Esophagus squamous epithelium (tissue), 5 donors: ENCODE data around the gene OR5C1. TPM values are rescaled to one million over a fixed set of nuclear protein-coding genes. Genes with fewer than 3 reads are reported as not detected.

Experiments used
- DNase-seq: peaks from one replicate; lab custom pipeline; 2025; lab: John Stamatoyannopoulos, UW
- H3K27ac ChIP-seq, 4 donors: fragments of 200-600 bp; sonication (generic); one replicate each; pipeline ENCODE4 v1.5.1; 2016 to 2019; ENCODE audit warnings: mild to moderate bottlenecking in 1 of 4
- H3K27me3 ChIP-seq, 4 donors: fragments of 200-600 bp; sonication (generic); 1 replicate in 3 of 4; 2 replicates in 1 of 4; pipeline versions ENCODE4 v1.5.1 to v1.6.0; 2017 to 2021; ENCODE audit warnings: antibody characterized with exemption in 1 of 4
- H3K36me3 ChIP-seq, 3 donors: fragments of 200-600 bp; sonication (generic); one replicate each; pipeline ENCODE4 v1.5.1; 2016 to 2019
- H3K4me1 ChIP-seq, 3 donors: fragments of 200-600 bp; sonication (generic); one replicate each; pipeline ENCODE4 v1.5.1; 2017 to 2019
- H3K4me3 ChIP-seq, 4 donors: fragments of 200-600 bp; sonication (generic); 1 replicate in 3 of 4; 2 replicates in 1 of 4; pipeline ENCODE4 v1.5.1; 2016 to 2019; ENCODE audit warnings: mild to moderate bottlenecking in 2 of 4, moderate library complexity in 1 of 4
- H3K9me3 ChIP-seq, 3 donors: fragments of 200-600 bp; sonication (generic); one replicate each; pipeline ENCODE4 v1.5.1; 2016 to 2019
- CTCF ChIP-seq, 6 experiments: fragments of 450-650 bp in 4 of 6; fragments of 200-600 bp in 2 of 6; sonication (generic) in 2 of 6; IDR thresholded peaks; one replicate each; pipeline ENCODE4 v1.5.1; 2016 to 2019; ENCODE audit warnings: antibody characterized with exemption in 6 of 6, mild to moderate bottlenecking in 4 of 6, moderate library complexity in 4 of 6
- POLR2A ChIP-seq, 4 donors: fragments of 450-650 bp; IDR thresholded peaks; one replicate each; pipeline ENCODE4 v1.6.1; 2017; ENCODE audit warnings: antibody characterized with exemption in 4 of 4, mild to moderate bottlenecking in 4 of 4, moderate library complexity in 3 of 4
- WGBS, 2 donors: methylation state at CpG; one replicate each; pipeline ENCODE4 v1.1.5; 2018; 5-methylcytosine and 5-hydroxymethylcytosine counted together
- intact Hi-C: fragments of 100-400 bp; cut with DNase I; formaldehyde crosslinking; loops from one replicate; pipeline ENCODE4 v1.15.0; 2022
- total RNA-seq, 4 donors: library from RNA; depleted of rRNA; stranded (reverse); fragments of >200 nt; gene quantifications; one replicate each; pipeline ENCODE4 v1.1.0, GENCODE V29; 2016
- donor health status: DM: yes; HTN: yes; CAD: no.

The OR5C1 gene
- total RNA-seq, 4 donors from 2014 or later, result not detected

GRCh38 chr9:122777935-122778627 is 10.7 kb upstream of the OR5C1 start:
- Histone ChIP-seq H3K9me3 (no peaks in the 10 kb centered on the region), H3K4me1 (no peaks in the 10 kb centered on the region), H3K36me3 (no peaks in the 10 kb centered on the region), H3K4me3 (no peak overlapping the region), H3K27me3 (no peaks in the 10 kb centered on the region), H3K27ac (no peak overlapping the region)
- DNase-seq, result no peak
- whole genome bisulfite sequencing, 2 donors, result 38 to 78% methylated on average over 1 to 3 of the region's 3 CpGs
- intact Hi-C loops, result no loop called here
- TF ChIP-seq CTCF (IDR thresholded peaks at IDR 0.05), result no peak
- TF ChIP-seq POLR2A (IDR thresholded peaks at IDR 0.05), result no peak

- H3K4me1 ChIP-seq, result no peaks in the 10 kb centered on the region
- intact Hi-C loops, result no loop called here
- no peak overlapping the region for H3K27ac ChIP-seq
- H3K4me3 ChIP-seq, result no peak overlapping the region
- TF ChIP-seq POLR2A (IDR thresholded peaks at IDR 0.05), result no peak
- TF ChIP-seq CTCF (IDR thresholded peaks at IDR 0.05), result no peak
- DNase-seq, result no peak
- no peaks in the 10 kb centered on the region for H3K27me3 ChIP-seq
- H3K36me3 ChIP-seq, result no peaks in the 10 kb centered on the region
- H3K9me3 ChIP-seq, result no peaks in the 10 kb centered on the region
- WGBS, 2 donors, result 76 to 82% methylated on average over 3 of the region's 3 CpGs
Measured at GRCh38 chr9:122779181-122779580, 9.6 kb upstream of the OR5C1 start.

- Histone ChIP-seq H3K27ac (no peak overlapping the region), H3K36me3 (no peaks in the 10 kb centered on the region), H3K9me3 (no peaks in the 10 kb centered on the region), H3K4me3 (no peak overlapping the region), H3K27me3 (no peaks in the 10 kb centered on the region), H3K4me1 (no peaks in the 10 kb centered on the region)
- 55 to 64% methylated on average over 4 of the region's 4 CpGs for WGBS, 2 donors
- no peak for DNase-seq
- TF ChIP-seq CTCF (IDR thresholded peaks at IDR 0.05) (no peak), POLR2A (IDR thresholded peaks at IDR 0.05) (no peak)
- intact Hi-C loops, result no loop called here
Measured at GRCh38 chr9:122780026-122780425, 8.7 kb upstream of the OR5C1 start.

DNA sequence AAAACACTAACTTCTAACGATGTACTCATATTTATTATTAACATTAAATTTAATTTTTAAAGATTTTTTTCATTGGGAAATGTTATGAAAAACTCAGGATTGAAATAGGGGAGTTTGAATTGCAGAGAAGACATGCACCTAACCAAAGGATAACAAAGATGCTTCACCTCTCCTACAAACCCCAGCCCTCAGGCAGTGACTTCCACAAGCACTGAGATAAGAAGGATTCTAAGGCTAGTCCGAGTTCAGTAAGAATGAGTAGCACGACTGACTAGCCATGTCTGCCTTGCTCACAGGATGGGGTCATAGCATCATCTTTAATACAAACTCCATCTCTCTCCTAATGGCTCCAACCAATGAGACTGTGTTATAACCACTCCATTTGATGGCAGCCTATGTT is 7.1 kb upstream of the OR5C1 start:
- TF ChIP-seq POLR2A (IDR thresholded peaks at IDR 0.05) (no peak), CTCF (IDR thresholded peaks at IDR 0.05) (no peak)
- no peaks in the 10 kb centered on the region for H3K4me1 ChIP-seq
- H3K27ac ChIP-seq, result no peak overlapping the region
- intact Hi-C loops, result no loop called here
- 68 to 70% methylated on average over 3 of the region's 3 CpGs for WGBS, 2 donors
- no peaks in the 10 kb centered on the region for H3K36me3 ChIP-seq
- no peak overlapping the region for H3K4me3 ChIP-seq
- DNase-seq, result no peak
- no peaks in the 10 kb centered on the region for H3K9me3 ChIP-seq
- H3K27me3 ChIP-seq, result no peaks in the 10 kb centered on the region

- intact Hi-C loops, result no loop called here
- Histone ChIP-seq H3K36me3 (no peaks in the 10 kb centered on the region), H3K9me3 (no peaks in the 10 kb centered on the region), H3K4me3 (no peak overlapping the region), H3K27me3 (no peaks in the 10 kb centered on the region), H3K4me1 (no peaks in the 10 kb centered on the region), H3K27ac (no peak overlapping the region)
- TF ChIP-seq CTCF (IDR thresholded peaks at IDR 0.05) (no peak), POLR2A (IDR thresholded peaks at IDR 0.05) (no peak)
- DNase-seq, result no peak
Measured at GRCh38 chr9:122785269-122785668, 3.5 kb upstream of the OR5C1 start.
